ENCODE results near the gene ASB7.

Gene ASB7

GRCh38 chr15:100693451-100693850 is 91.1 kb downstream of the ASB7 start:
- no peak overlapping the region for H3K4me3 ChIP-seq (ENCODE audit: low read depth, low read length)

GRCh38 chr15:100694381-100695021 is 92.1 kb downstream of the ASB7 start:
- no peak overlapping the region for H3K4me3 ChIP-seq (ENCODE audit: low read depth, low read length)
- TF ChIP-seq CTCF (IDR thresholded peaks at IDR 0.05; ENCODE audit: low read depth, low read length): no peak

More at GRCh38 chr15:100693451-100693850, 91.1 kb downstream of the ASB7 start:
- no peak for TF ChIP-seq CTCF (IDR thresholded peaks at IDR 0.05; ENCODE audit: low read depth, low read length)

GRCh38 chr15:100695048-100695447 is 92.7 kb downstream of the ASB7 start:
- H3K4me3 ChIP-seq (ENCODE audit: low read depth, low read length): no peak overlapping the region
- no peak for TF ChIP-seq CTCF (IDR thresholded peaks at IDR 0.05; ENCODE audit: low read depth, low read length)

- no peak overlapping the region for H3K4me3 ChIP-seq (ENCODE audit: low read depth, low read length)
- no peak for TF ChIP-seq CTCF (IDR thresholded peaks at IDR 0.05; ENCODE audit: low read depth, low read length)
These were observed 94.1 kb downstream of the ASB7 start for GRCh38 chr15:100696452-100696851.

All from WI38 (cell line).